GM12878 (cell line): ENCODE data around the gene EFNA2.

Experiments used
- CTCF ChIP-seq, 3 experiments: IDR thresholded peaks in 2 of 3; conservative IDR thresholded peaks in 1 of 3; 2 replicates each; pipeline ENCODE4 v1.5.1; 2011; ENCODE audit warnings: low read depth in 3 of 3, low read length in 3 of 3, mild to moderate bottlenecking in 3 of 3, control low read depth in 2 of 3, moderate library complexity in 2 of 3, inconsistent platforms in 1 of 3, mixed read lengths in 1 of 3; ENCODE audit not compliant: control insufficient read depth in 2 of 3, insufficient read depth in 1 of 3; ENCODE audit errors: extremely low read depth in 1 of 3
- EP300 ChIP-seq, 2 experiments: fragments of 150-350 bp in 1 of 2; IDR thresholded peaks; 2 replicates each; pipeline ENCODE4 v1.6.1; 2011 to 2012; ENCODE audit warnings: low read depth in 2 of 2, low read length in 2 of 2, borderline replicate concordance in 1 of 2, improper control_type of control experiment in 1 of 2, inconsistent platforms in 1 of 2; ENCODE audit not compliant: control insufficient read depth in 1 of 2
- POLR2A ChIP-seq: IDR thresholded peaks from 2 replicates; pipeline ENCODE4 v1.6.1; 2011; ENCODE audit warnings: low read depth, mild to moderate bottlenecking, low read length
- RBBP5 ChIP-seq: fragments of 200-600 bp; sonication (generic); conservative IDR thresholded peaks from 2 replicates; pipeline ENCODE4 v1.6.1; 2016

DNA sequence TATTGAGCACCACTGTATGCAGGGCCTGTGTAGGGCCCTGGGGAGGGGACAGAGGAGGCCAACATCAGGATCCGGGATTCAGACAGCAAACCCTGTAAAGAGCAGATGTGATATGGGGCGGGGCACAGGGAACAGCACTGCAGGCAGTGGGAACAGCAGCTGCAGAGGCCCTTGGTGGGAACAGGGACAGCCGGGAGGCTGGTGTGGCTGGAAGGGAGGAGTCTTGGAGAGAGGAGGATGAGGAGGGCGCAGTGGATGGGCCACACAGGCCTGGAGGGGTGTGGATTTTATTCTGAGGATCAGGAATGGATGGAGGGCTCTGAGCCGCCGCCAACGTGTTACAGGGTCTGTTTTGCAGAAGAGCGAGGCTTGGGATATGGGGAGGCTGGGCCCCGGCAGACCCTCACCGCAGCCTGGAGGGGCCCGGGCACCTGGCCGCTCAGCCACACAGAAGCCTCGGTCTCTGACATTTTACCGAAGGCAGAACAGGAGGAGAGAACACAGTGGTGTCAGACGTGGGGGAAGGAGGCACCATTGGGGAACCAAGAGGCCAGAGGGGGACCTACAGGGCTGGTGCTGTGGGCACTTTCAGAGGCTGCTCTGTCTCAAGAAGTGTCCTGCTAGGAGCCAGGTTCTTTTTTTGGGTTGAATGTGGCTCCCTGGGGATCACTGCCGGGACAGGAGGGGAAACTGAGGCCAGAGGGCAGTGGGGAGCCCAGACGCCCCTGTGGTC lies 6.9 kb downstream of the EFNA2 start:
- TF ChIP-seq POLR2A (no peak), CTCF (IDR thresholded peaks at IDR 0.05 in 2 of 3, conservative IDR thresholded peaks at IDR 0.05 in 1 of 3; ENCODE audit: control insufficient read depth in 2 of 3, extremely low read depth in 1 of 3, insufficient read depth in 1 of 3, low read depth in 3 of 3, low read length in 3 of 3) (no peak), RBBP5 (no peak), EP300 (IDR thresholded peaks at IDR 0.05; ENCODE audit: borderline replicate concordance in 1 of 2, control insufficient read depth in 1 of 2, low read depth in 2 of 2, low read length in 2 of 2) (no peak)
